Peyer's patch (tissue), 4 donors: ENCODE results near the gene KIAA2012.

Experiments used
- CTCF ChIP-seq, 6 experiments: fragments of 450-650 bp in 4 of 6; fragments of 200-600 bp in 2 of 6; sonication (generic) in 1 of 6; IDR thresholded peaks; one replicate each; pipeline ENCODE4 v1.5.1; 2017 to 2019; ENCODE audit warnings: antibody characterized with exemption in 6 of 6, mild to moderate bottlenecking in 3 of 6, moderate library complexity in 1 of 6
- POLR2A ChIP-seq, 2 donors: fragments of 450-650 bp; IDR thresholded peaks; one replicate each; pipeline ENCODE4 v1.5.1; 2017; ENCODE audit warnings: antibody characterized with exemption in 2 of 2, mild to moderate bottlenecking in 2 of 2, moderate library complexity in 2 of 2

DNA sequence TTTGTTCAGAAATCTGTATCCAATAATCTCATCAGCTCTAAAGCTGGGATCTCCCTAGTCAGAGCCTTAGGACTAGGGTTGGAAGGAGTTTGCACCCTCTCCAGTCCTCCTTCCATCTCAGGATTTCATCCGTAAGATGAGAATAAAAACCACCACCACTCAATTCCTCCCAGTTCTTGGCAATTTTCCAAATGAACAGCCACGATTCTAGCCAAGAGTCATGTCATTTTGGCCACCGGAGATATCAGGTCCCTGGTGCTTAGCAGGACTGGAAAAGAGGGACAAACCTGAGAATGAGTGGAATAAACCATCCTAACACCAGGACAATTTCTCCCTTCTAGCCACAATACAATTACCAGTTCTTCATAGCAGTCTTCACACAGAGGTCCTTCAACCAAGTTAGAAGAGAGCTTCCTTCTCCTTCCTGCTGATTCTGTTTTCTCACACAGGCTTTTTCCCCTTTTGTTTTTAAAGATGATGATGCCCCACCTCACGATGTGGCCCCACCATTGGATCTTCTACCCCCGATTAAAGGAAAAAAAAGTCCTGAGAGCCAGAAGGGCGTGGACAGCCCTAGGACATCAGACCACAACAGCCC lies 36.2 kb downstream of the KIAA2012 start:
- no peak for TF ChIP-seq CTCF (IDR thresholded peaks at IDR 0.05)
- TF ChIP-seq POLR2A (IDR thresholded peaks at IDR 0.05) = no peak
